Pancreas (tissue), 10 donors: ENCODE data around the gene TNFSF10. TPM values are rescaled to one million over a fixed set of nuclear protein-coding genes. Genes with fewer than 3 reads are reported as not detected.
A peak's percentile ranks its signal among the peaks of the same experiment; 100 is the strongest.
"Not testable (repeated sequence)": the region's sequence is repeated elsewhere in the genome, so short reads cannot be mapped to it uniquely, and the experiment has no call there.

Source experiments
- ATAC-seq, 4 donors: fragments of 200-7000 bp; cut with Tn5 transposase; one replicate each; pipeline versions ENCODE4 v1.8.0 to v1.9.1; 2020; ENCODE audit warnings: mild to moderate bottlenecking in 4 of 4, moderate library complexity in 4 of 4
- DNase-seq, 6 donors: peaks; one replicate each; pipeline ENCODE4 v3.0.0-alpha.2; 2020
- FAIRE-seq: peaks from 2 replicates; lab custom pipeline; 2012; peaks lifted over from hg19 to GRCh38; lab: Jason Lieb, UNC
- H3K27ac ChIP-seq, 4 donors: fragments of 200-600 bp; sonication (generic); 1 replicate in 3 of 4; 2 replicates in 1 of 4; pipeline versions ENCODE4 v1.5.0 to v1.8.0; 2020
- H3K27me3 ChIP-seq, 4 donors: fragments of 200-600 bp; one replicate each; pipeline ENCODE4 v1.8.0; 2021
- H3K36me3 ChIP-seq, 3 donors: fragments of 200-600 bp; sonication (generic) in 1 of 3; one replicate each; pipeline versions ENCODE4 v1.5.0 to v1.8.0; 2020 to 2021
- H3K4me1 ChIP-seq, 3 donors: fragments of 200-600 bp; one replicate each; pipeline ENCODE4 v1.8.0; 2021
- H3K4me3 ChIP-seq, 4 donors: fragments of 200-600 bp; sonication (generic) in 2 of 4; one replicate each; pipeline versions ENCODE4 v1.5.0 to v1.8.0; 2020 to 2021
- H3K9me3 ChIP-seq, 4 donors: fragments of 200-600 bp; one replicate each; pipeline ENCODE4 v1.8.0; 2021
- CTCF ChIP-seq, 4 donors: fragments of 200-600 bp; sonication (generic) in 3 of 4; IDR thresholded peaks; one replicate each; pipeline versions ENCODE4 v1.5.0 to v1.8.0; 2021; ENCODE audit warnings: antibody characterized with exemption in 4 of 4
- WGBS, 2 donors: extraction: QIAGEN DNeasy Blood & Tissue Kit; methylation state at CpG; one replicate each; pipeline ENCODE4 v1.1.7; 2013; 5-methylcytosine and 5-hydroxymethylcytosine counted together
- intact Hi-C, 3 donors: fragments of 100-400 bp; cut with DNase I; formaldehyde crosslinking; loops; one replicate each; pipeline versions ENCODE4 v1.11.1 to v1.14.2; 2022
- polyA plus RNA-seq, 2 donors: library from polyadenylated mRNA; stranded (reverse); fragments of 200-250 nt; gene quantifications; one replicate each; pipeline ENCODE4 v1.2.3, GENCODE V29; 2013
- total RNA-seq, 6 donors: library from RNA; stranded (reverse); fragmentation: NEBNext Ultra II Directional in 4 of 6; extraction: Animal tissue kit (Norgen Biotek cat#: 25700) in 4 of 6; gene quantifications; one replicate each; pipeline versions ENCODE4 v1.2.1 to v1.2.4, GENCODE V29; 2021 to 2023
- donor health status: healthy with polysubstance abuse.
- donor health status: DM: no; HTN: no; CAD: no; lungs with moderate emphysema.
- donor health status: DM: no; HTN: no; CAD: no.
- donor health status: control.
- donor health status: control.
- donor health status: Bipolar disorder and iron deficiency.
- donor health status: DM: yes; HTN: yes; CAD: no.
- donor health status: DM: no; HTN: no; CAD: no.
- donor health status: DM: no; HTN: no; CAD: no.
- donor health status: DM: yes; HTN: yes; CAD: no.

Gene TNFSF10
- total and polyA plus RNA-seq, 8 donors: 2.6 to 46.4 (median 15.5) TPM

- FAIRE-seq: peak; percentile 61
- not testable (repeated sequence) for H3K36me3 ChIP-seq, H3K4me3 ChIP-seq, H3K9me3 ChIP-seq, H3K4me1 ChIP-seq, H3K27me3 ChIP-seq, H3K27ac ChIP-seq
- DNase-seq: peak; percentile 40 to 84 (median 62)
- TF ChIP-seq CTCF (IDR thresholded peaks at IDR 0.05): peak; percentile 27 to 70 (median 48)
- WGBS, 2 donors: 14 to 21% methylated on average over 4 of the region's 4 CpGs
- intact Hi-C loops: loop anchor here in 1 of 3 donors (10.0 kb wide), 1 partner anchor 105 kb away; no protein-coding TSS in a partner anchor
- ATAC-seq: peak in 3 of 4 donors; percentile 88 to 96 (median 93)
Measured at GRCh38 chr3:172490198-172490669, 33.0 kb downstream of the TNFSF10 start.

- 40 to 55% methylated on average over 1 of the region's 1 CpG for WGBS, 2 donors
- Histone ChIP-seq H3K4me3 (no peak overlapping the region), H3K9me3 (no peaks in the 10 kb centered on the region), H3K4me1 (no peaks in the 10 kb centered on the region), H3K36me3 (no peaks in the 10 kb centered on the region), H3K27ac (no peak overlapping the region), H3K27me3 (no peaks in the 10 kb centered on the region)
- intact Hi-C loops: no loop called here
- TF ChIP-seq CTCF (IDR thresholded peaks at IDR 0.05): no peak
- ATAC-seq (no peak), DNase-seq (no peak), FAIRE-seq (no peak)
Measured at GRCh38 chr3:172478116-172478515, 45.1 kb downstream of the TNFSF10 start.

DNA sequence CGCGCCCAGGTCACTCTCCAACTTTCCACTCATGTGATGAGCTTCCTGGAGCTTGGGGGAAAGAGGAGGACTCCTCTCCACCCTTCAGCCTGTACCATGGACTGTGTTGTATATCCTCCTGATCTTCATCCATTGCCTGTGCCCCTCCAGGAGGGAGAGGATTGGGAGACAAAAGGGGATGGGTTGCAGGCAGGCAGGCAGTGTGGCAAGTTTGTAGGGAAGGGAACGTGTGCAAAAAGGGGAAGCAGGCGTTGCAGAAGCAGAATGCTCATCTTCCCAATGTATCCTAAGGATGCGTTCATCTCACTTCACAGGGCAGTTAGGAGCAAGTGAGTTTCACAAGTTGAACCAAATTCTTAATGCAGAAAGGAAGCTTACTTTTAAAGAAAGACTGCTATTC, 46.9 kb downstream of the TNFSF10 start:
- FAIRE-seq: no peak
- no peak for DNase-seq
- no peaks in the 10 kb centered on the region for H3K36me3 ChIP-seq
- no peaks in the 10 kb centered on the region for H3K27me3 ChIP-seq
- peak in 2 of 4 donors; percentile 9 to 12 for ATAC-seq
- no peak for TF ChIP-seq CTCF (IDR thresholded peaks at IDR 0.05)
- H3K4me1 ChIP-seq: no peaks in the 10 kb centered on the region
- H3K4me3 ChIP-seq: peak overlapping the region in 1 of 4 donors; percentile 49
- H3K27ac ChIP-seq: peak overlapping the region in 1 of 4 donors; percentile 62
- no peaks in the 10 kb centered on the region for H3K9me3 ChIP-seq
- 88 to 90% methylated on average over 5 of the region's 5 CpGs for WGBS, 2 donors
- intact Hi-C loops: no loop called here

DNA sequence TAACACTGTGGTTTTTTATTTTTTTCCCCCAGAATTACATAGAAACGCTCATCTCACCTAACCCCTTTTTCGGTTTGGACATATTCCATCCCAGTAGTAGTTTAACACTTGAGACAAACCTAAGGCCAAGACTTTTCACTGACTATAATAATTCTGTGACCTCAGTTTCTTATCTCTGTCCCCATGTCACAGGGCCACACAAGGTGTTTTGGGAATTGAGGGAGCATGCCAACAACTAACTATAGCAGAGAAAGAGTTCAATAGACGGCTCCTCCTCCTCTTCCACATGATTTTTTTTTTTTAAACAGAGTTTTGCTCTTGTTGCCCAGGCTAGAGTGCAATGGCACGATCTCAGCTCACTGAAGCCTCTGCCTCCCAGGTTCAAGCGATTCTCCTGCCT, 47.5 kb downstream of the TNFSF10 start:
- no peak overlapping the region for H3K27ac ChIP-seq
- H3K4me3 ChIP-seq: no peak overlapping the region
- FAIRE-seq: no peak
- no peak for TF ChIP-seq CTCF (IDR thresholded peaks at IDR 0.05)
- H3K27me3 ChIP-seq: no peaks in the 10 kb centered on the region
- ATAC-seq: no peak
- no peaks in the 10 kb centered on the region for H3K9me3 ChIP-seq
- H3K4me1 ChIP-seq: no peaks in the 10 kb centered on the region
- no peaks in the 10 kb centered on the region for H3K36me3 ChIP-seq
- intact Hi-C loops: no loop called here
- 80 to 87% methylated on average over 5 of the region's 5 CpGs for WGBS, 2 donors
- no peak for DNase-seq

GRCh38 chr3:172471903-172472302, 51.3 kb downstream of the TNFSF10 start:
- ATAC-seq (no peak), FAIRE-seq (no peak), DNase-seq (no peak)
- H3K27me3 ChIP-seq: no peaks in the 10 kb centered on the region
- H3K9me3 ChIP-seq: no peaks in the 10 kb centered on the region
- H3K4me3 ChIP-seq: no peak overlapping the region
- WGBS, 2 donors: 53 to 57% methylated on average over 1 of the region's 1 CpG
- H3K27ac ChIP-seq: no peak overlapping the region
- no peaks in the 10 kb centered on the region for H3K4me1 ChIP-seq
- H3K36me3 ChIP-seq: no peaks in the 10 kb centered on the region
- intact Hi-C loops: no loop called here
- no peak for TF ChIP-seq CTCF (IDR thresholded peaks at IDR 0.05)
